Stimulated activated CD4-positive, alpha-beta T cell treated with anti-CD3 and anti-CD28 coated beads, TNF-alpha, amount 100 ng/mL, for 1 hour (primary cell): ENCODE results near the gene DPP8.
"Not testable (repeated sequence)": the region's sequence is repeated elsewhere in the genome, so short reads cannot be mapped to it uniquely, and the experiment has no call there.

Experiments used
- DNase-seq, 3 donors: peaks; one replicate each; pipeline ENCODE4 v3.0.0-alpha.2; 2020; ENCODE audit warnings: low read depth in 3 of 3, low spot score in 1 of 3

Gene DPP8

DNA sequence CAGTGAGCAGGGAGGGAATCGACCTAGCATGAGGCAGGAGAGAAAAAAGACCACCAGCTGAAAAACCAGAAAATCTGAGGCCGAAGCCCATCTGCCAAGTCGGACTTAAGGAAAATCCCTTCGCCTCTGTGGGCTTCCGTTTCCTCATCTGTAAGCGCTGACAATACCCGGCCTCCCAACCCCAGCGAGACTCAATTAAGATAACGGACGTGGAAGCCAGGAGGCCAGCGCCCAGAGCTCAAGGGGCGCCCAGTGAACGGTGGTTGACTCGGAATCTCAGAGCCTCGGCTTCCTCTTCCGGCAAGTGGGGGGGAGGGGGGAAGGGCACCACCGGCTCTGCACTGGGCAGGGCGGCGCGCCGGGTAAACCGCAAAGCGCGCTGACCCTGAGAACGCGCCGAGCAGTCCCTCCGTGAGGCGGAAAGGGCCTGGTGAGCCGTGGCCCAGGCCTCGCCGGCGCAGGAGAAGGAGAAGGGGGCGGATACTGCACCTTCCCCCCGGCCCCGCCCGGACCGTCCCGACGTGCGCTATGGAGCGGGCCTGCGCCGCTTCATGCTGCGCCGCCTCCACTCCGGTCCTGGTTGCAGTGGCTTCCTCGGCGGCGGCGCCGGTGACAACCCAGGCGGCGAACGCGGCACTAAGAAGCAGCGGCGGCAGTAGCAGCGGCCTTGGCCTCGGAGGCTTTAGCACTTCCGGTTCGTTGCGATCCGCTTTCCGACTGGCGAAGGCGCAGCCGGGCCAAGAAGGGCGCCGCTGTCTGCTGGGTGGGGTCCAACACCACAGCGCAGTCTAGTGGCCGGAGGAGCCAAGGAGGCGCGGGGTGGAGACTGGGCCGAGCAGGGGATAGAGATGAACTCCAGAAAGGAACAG lies at the start of gene DPP8:
Gene DPP8, minus strand, starts transcription at position 693 of the 869 bp plus-strand sequence. CDS start 5,136 bp downstream, outside the sequence.
- DNase-seq, result peak; percentile 84 to 95 (median 84)

DNA sequence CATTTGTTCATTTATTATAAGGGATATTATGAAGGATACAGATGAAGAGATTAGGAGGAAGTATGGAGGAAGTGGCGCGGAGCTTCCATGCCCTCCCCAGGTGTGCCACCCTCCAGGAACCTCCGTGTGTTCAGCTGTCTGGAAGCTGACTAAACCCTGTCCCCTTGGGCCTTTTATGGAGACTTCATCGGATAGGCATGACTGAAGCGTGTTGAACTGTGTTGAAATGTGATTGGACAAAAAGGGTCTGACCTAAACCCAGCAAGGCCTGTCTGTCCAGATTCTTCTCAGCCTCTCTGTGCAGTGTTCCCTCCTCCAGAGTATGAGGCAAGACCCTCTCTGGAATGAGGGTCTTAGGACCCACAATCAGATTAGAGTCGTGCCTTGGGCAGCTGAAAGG lies 44.4 kb upstream of the DPP8 start:
- no peak for DNase-seq

DNA sequence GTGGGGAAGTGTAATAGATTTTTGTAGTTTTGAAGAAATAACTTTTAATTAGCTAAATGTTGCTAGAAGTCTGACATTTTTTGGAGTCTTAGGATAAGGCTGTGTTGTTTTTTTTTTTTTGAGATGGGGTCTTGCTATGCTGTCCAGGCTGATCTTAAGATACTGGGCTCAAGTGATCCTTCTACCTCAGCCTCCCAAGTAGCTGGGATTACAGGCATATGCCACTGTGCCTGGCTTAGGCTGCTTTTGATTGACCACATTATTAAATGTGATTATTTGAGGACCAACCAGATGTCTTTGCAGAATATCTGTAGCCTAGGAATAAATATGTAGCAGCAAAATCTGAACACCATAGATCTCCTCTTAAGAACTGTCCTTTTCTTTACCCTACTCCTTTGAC lies 42.5 kb upstream of the DPP8 start:
- no peak for DNase-seq

DNA sequence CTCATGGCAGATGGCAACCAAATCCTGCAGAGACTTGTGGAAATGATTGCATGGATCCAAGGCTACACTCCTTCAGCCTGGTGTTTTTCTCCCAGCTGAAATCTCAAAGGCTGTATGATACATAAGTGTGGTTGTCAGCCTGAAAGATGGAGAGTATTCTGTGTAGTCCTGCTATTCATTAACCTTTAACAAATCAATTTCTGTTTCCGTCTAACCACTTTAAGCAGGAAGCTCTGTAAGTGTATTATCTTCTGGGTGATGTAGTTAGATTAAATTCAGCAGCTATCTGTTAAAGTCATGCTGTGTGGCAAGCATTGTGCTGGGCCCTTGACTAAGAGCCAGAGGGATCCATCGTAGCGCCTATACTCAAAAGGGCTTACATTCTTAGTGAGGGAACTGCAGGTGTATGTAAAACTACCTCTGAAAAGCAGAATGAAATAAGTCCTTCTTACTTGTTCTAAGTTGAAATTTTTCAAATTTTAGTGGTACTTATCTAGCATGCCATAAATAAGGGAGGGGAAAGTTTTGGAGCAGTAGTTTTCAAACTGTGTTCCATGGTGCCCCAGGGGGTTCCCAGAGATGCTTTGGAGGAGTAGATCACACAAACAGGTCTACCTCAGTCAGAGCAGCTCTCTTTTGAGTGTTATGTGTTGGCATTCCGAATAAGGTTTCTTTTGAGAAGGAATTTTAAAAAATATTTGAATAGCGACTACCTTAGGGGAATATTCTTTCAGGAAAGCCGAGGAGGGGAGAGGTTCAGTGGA lies 41.7 kb upstream of the DPP8 start:
- DNase-seq, result no peak

DNA sequence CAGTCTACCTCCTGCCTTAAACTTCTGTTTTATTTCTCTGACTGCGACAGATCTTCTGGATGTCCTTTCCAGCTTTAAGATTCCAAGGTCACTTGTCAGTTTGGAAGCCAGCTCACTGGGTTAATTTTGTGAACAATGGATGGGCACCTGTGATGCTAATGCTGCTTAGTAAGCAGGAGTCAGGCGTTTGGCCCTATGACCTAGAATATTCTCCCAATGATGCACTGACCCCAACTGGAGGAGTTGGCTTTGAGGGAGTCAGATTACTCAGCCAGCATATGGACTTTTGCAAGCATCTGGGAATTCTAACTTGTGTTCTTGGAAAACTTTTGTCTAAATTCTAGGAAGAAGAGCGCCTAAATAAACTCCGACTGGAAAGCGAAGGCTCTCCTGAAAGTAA lies 40.8 kb upstream of the DPP8 start:
- DNase-seq, result no peak

DNA sequence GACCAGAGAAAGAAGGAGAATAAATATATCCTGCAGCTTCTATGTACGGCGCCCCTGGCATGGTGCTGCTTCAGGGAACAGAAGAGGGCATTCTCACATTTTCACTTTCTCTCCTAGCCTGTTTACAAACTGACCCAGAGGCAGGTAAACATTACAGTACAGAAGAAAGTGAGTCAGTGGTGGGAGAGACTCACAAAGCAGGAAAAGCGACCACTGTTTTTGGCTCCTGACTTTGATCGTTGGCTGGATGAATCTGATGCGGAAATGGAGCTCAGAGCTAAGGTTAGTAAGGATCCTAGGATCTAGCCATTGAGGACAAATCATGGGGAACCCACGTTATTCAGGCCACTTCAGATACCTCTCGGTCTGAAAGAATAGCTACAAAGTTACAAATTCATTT lies 39.1 kb upstream of the DPP8 start:
- no peak for DNase-seq

- DNase-seq, result no peak
These were observed 36.2 kb upstream of the DPP8 start for GRCh38 chr15:65553691-65554090.

- DNase-seq, result not testable (repeated sequence)
These were observed 35.4 kb upstream of the DPP8 start for GRCh38 chr15:65552851-65553250.

- no peak for DNase-seq
These were observed 33.7 kb upstream of the DPP8 start for GRCh38 chr15:65551183-65551582.

DNA sequence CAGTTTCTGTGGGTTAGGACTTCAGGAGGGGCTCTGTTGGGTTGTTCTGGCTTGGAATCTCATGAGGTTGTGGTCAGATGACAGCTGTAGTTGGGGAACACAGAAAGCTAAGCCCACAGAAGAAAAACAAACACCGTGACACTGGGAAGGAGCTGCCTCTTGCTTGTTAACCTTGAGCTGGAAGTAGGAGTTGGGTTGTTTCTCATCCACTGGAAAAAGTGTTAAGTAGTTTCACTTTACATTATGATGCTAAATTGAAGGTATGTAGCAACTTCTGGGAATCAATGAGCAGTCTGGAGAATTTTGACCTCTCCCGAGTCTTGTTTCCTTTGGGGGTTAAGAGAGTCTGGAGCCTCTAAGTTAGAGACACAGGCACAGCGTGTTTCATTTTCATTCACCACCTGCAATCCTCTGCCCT lies 33.2 kb upstream of the DPP8 start:
- no peak for DNase-seq

DNA sequence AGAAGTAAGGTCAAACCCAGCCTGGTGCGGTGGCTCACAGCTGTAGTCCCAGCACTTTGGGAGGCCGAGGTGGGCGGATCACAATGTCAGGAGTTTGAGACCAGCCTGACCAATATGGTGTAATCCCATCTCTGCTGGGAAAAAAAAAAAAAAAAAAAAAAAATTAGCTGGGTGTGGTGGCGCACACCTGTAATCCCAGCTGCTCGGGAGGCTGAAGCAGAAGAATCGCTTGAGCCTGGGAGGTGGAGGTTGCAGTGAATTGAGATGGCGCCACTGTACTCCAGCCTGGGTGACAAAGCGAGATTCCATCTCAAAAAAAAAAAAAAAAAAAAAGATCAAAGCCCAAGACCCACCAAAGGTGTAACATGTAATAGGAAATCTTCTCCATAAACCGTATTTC lies 31.8 kb upstream of the DPP8 start:
- DNase-seq, result not testable (repeated sequence)

DNA sequence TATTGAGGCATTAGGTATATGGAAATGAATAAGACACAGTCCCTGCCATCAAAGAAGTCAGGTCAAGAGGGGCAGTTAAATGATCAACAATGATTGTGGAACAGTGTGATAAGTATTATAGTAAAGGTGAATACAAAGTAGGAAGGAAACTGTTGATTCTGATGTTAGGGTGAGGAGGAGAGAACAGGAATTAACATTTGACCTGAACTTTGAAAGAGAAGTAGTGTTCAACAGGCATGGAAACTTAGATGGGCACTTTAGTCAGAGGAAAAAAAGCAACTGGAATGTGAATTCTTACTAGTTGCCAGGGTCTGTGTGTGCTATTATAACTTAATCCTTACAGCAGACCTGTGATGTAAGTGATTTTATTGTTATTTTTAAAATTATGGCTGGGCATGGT lies 30.4 kb upstream of the DPP8 start:
- no peak for DNase-seq

- DNase-seq, result no peak
These were observed 23.8 kb upstream of the DPP8 start for GRCh38 chr15:65541231-65541820.

GRCh38 chr15:65540314-65540713 lies 22.8 kb upstream of the DPP8 start:
- DNase-seq, result no peak

DNA sequence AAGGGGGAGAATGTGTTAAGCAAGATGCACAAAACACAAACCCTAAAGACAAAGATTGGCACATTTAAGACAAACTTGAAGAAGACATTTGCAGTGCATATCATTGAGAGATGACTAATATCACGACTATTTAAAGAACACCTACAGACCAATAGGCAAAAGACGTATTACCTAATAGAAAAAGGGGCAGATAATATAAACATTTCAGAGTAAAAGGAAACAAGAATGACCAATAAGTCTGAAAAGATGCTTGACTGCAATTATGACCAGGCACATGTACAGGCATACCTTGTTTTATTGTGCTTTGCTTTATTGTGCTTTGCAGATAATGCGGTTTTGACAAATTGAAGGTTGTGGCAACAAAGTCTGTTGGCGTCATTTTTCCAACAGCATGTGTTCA lies 17.7 kb upstream of the DPP8 start:
- DNase-seq, result no peak

- DNase-seq, result no peak
These were observed 15.7 kb upstream of the DPP8 start for GRCh38 chr15:65533057-65533756.

DNA sequence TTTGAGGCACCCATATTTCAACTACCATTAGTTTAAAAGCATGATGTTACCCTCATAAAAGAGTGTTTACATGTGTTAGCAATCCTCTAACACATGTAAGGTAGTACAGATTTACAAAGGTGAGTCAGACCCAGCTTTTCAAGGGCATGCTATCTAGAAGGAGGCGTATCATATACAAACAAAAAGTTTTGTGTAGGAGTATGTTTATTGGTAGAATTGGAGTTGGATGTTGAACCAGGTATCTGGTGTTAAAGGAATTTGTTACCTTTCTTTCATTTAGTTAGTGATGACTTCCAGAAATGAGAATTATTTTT lies 15.2 kb upstream of the DPP8 start:
- DNase-seq, result no peak

- DNase-seq, result peak; percentile 65 to 93 (median 78)
These were observed 13.0 kb upstream of the DPP8 start, which contains the start of gene HACD3 for GRCh38 chr15:65530318-65531111. Gene HACD3 (plus strand): TSS chr15:65530463. CDS start chr15:65530632, 169 bp downstream.

GRCh38 chr15:65529762-65530317 lies 12.4 kb upstream of the DPP8 start:
- DNase-seq, result no peak

DNA sequence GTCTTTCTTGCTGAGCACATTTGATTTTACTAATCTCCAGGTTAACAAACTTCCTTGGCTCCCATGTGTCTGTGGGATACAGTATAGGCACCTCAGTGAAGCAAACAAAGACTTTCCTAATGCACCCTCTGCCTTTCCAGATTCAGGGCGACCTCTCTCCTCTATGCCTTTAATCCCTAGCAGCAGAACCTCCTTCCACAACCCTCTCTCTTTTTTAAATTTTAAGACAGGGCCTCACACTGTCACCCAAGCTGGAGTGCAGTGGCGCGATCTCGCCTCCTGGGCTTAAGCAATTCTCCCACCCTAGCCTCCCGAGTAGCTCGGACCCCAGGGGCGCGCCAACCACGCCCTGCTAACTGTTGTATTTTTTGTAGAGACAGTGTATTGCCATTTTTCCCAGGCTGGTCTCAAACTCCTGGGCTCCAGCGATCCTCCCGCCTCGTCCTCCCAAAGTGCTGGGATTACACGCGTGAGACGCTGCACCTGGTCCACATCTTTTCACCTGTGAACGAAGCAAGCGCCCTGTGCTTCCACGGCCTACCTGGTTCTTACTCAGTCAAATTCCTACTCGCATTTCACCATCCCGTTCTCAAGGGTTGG lies 11.1 kb upstream of the DPP8 start:
- DNase-seq, result no peak
